ENCODE measurements around the gene RIMBP2. TPM values are rescaled to one million over a fixed set of nuclear protein-coding genes. Genes with fewer than 3 reads are reported as not detected.

Gene RIMBP2
- total and polyA plus RNA-seq, 8 donors, result 0.42 to 19.0 (median 16.1) TPM

GRCh38 chr12:130520784-130521183, 195.3 kb downstream of the RIMBP2 start:
- DNase-seq, result no peak
- no peak overlapping the region for H3K4me3 ChIP-seq
- no peaks in the 10 kb centered on the region for H3K4me1 ChIP-seq
- intact Hi-C loops (cut with DNase I), result no loop called here
- no peak for TF ChIP-seq CTCF (IDR thresholded peaks at IDR 0.05)
- H3K27ac ChIP-seq, result no peak overlapping the region
- H3K27me3 ChIP-seq, result no peaks in the 10 kb centered on the region
- ATAC-seq, result no peak
- H3K36me3 ChIP-seq, result no peaks in the 10 kb centered on the region
- peaks cover 0 to 16% of the 10 kb centered on the region in 2 donors for H3K9me3 ChIP-seq

GRCh38 chr12:130517588-130517987, 198.5 kb downstream of the RIMBP2 start:
- H3K4me3 ChIP-seq, result no peak overlapping the region
- no peak for DNase-seq
- H3K4me1 ChIP-seq, result no peaks in the 10 kb centered on the region
- intact Hi-C loops (cut with DNase I), result no loop called here
- TF ChIP-seq CTCF (IDR thresholded peaks at IDR 0.05), result no peak
- peaks cover 0 to 19% of the 10 kb centered on the region in 2 donors for H3K9me3 ChIP-seq
- H3K36me3 ChIP-seq, result no peaks in the 10 kb centered on the region
- no peaks in the 10 kb centered on the region for H3K27me3 ChIP-seq
- no peak for ATAC-seq
- no peak overlapping the region for H3K27ac ChIP-seq

- intact Hi-C loops (cut with DNase I), result no loop called here
- H3K36me3 ChIP-seq, result no peaks in the 10 kb centered on the region
- H3K27me3 ChIP-seq, result peaks cover 0 to 3% of the 10 kb centered on the region in 2 donors
- DNase-seq (no peak), ATAC-seq (no peak)
- H3K4me3 ChIP-seq, result no peak overlapping the region
- no peaks in the 10 kb centered on the region for H3K4me1 ChIP-seq
- no peak overlapping the region for H3K27ac ChIP-seq
- peaks cover 0 to 19% of the 10 kb centered on the region in 2 donors for H3K9me3 ChIP-seq
- TF ChIP-seq CTCF (IDR thresholded peaks at IDR 0.05), result no peak
Measured at GRCh38 chr12:130514149-130514551, 201.9 kb downstream of the RIMBP2 start.

- Histone ChIP-seq H3K36me3 (no peaks in the 10 kb centered on the region), H3K9me3 (peaks cover 0 to 16% of the 10 kb centered on the region in 2 donors), H3K27me3 (peaks cover 0 to 9% of the 10 kb centered on the region in 2 donors), H3K4me3 (no peak overlapping the region), H3K27ac (no peak overlapping the region), H3K4me1 (no peaks in the 10 kb centered on the region)
- DNase-seq (no peak), ATAC-seq (no peak)
- no peak for TF ChIP-seq CTCF (IDR thresholded peaks at IDR 0.05)
- intact Hi-C loops (cut with DNase I), result no loop called here
Measured at GRCh38 chr12:130513556-130513955, 202.5 kb downstream of the RIMBP2 start.

GRCh38 chr12:130511285-130511684, 204.8 kb downstream of the RIMBP2 start:
- DNase-seq (no peak), ATAC-seq (no peak)
- TF ChIP-seq CTCF (IDR thresholded peaks at IDR 0.05), result no peak
- Histone ChIP-seq H3K9me3 (peaks cover 0 to 4% of the 10 kb centered on the region in 2 donors), H3K4me3 (no peak overlapping the region), H3K4me1 (no peaks in the 10 kb centered on the region), H3K27ac (no peak overlapping the region), H3K27me3 (peaks cover 0 to 12% of the 10 kb centered on the region in 2 donors), H3K36me3 (no peaks in the 10 kb centered on the region)
- intact Hi-C loops (cut with DNase I), result no loop called here
